ENCODE results near the gene BTG3.

The BTG3 gene

DNA sequence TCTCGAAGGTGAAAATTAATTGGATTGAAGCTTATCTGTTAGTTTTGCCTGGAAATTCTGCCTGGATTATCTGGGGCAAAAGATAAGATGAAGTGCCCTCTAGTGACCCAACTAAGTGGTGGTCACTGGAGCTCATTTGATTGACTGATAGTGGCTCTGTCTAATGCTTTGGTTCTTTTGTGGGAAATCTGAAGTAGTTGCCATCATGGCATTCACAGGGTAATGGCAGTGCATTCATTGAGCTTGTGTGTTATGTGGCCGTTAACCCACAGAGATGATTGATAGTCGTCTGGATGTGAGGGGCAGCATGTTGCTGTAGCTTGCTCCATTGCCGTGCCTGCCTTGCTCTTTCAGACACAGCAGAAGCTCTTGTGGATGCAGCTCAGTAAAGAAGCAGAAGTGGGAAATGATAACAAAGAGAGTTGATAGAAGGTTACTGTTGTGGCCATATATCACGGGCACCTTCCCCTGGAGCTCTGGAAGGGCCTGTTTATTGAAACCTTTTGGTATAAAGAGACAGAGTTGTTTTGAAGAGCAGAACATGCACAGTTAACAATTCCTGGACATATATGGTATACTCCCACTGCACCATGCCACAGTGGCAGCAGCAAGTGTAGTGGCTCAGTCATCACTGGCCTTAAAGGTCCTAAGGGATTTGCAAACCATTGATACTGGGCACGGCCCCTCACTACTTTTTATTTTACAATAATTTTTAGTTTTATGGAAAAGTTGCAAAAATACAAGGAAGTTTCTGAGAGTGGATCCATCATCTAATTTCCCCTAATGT lies 57.8 kb downstream of the BTG3 start:
- TF ChIP-seq, protein P1, sequence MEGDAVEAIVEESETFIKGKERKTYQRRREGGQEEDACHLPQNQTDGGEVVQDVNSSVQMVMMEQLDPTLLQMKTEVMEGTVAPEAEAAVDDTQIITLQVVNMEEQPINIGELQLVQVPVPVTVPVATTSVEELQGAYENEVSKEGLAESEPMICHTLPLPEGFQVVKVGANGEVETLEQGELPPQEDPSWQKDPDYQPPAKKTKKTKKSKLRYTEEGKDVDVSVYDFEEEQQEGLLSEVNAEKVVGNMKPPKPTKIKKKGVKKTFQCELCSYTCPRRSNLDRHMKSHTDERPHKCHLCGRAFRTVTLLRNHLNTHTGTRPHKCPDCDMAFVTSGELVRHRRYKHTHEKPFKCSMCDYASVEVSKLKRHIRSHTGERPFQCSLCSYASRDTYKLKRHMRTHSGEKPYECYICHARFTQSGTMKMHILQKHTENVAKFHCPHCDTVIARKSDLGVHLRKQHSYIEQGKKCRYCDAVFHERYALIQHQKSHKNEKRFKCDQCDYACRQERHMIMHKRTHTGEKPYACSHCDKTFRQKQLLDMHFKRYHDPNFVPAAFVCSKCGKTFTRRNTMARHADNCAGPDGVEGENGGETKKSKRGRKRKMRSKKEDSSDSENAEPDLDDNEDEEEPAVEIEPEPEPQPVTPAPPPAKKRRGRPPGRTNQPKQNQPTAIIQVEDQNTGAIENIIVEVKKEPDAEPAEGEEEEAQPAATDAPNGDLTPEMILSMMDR (IDR thresholded peaks at IDR 0.05; ENCODE audit: low read depth, low read length), result no peak; the same call in 1 of the 2 replicates
- H3K4me3 ChIP-seq (ENCODE audit: low read depth, low read length), result no peak overlapping the region

- TF ChIP-seq, protein P1 (IDR thresholded peaks at IDR 0.05; ENCODE audit: low read depth, low read length), result no peak
- H3K4me3 ChIP-seq (ENCODE audit: low read depth, low read length), result no peak overlapping the region
Observed at GRCh38 chr21:17554120-17554519, 58.6 kb downstream of the BTG3 start.

- H3K4me3 ChIP-seq (ENCODE audit: low read depth, low read length), result no peak overlapping the region
- TF ChIP-seq, protein P1 (IDR thresholded peaks at IDR 0.05; ENCODE audit: low read depth, low read length), result no peak
Observed at GRCh38 chr21:17552410-17552809, 60.3 kb downstream of the BTG3 start.

- H3K4me3 ChIP-seq (ENCODE audit: low read depth, low read length), result no peak overlapping the region
- TF ChIP-seq, protein P1 (IDR thresholded peaks at IDR 0.05; ENCODE audit: low read depth, low read length), result no peak
Observed at GRCh38 chr21:17550671-17551308, 61.9 kb downstream of the BTG3 start.

- H3K4me3 ChIP-seq (ENCODE audit: low read depth, low read length), result no peak overlapping the region
- TF ChIP-seq, protein P1 (IDR thresholded peaks at IDR 0.05; ENCODE audit: low read depth, low read length), result no peak
Observed at GRCh38 chr21:17548262-17548661, 64.4 kb downstream of the BTG3 start.

DNA sequence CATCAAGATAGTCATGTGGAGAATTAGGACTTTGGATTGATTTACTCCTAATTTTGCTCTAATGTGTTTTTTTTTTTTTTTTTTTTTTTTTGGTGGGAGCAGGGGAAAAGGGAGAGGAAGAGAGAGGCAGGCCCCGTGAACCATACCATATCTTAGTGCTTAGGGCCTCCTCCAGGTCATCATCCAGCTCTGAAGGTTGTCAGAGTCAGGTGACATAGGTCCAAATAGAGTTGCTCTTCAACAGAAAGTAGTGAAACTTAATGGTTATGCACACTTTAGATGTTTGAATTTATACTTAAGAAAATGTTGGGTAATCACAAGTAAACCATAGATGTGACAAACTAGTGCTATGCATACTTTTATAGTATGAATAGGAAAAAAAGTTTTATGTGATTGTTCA lies 67.7 kb downstream of the BTG3 start:
- TF ChIP-seq, protein P1 (IDR thresholded peaks at IDR 0.05; ENCODE audit: low read depth, low read length), result no peak
- H3K4me3 ChIP-seq (ENCODE audit: low read depth, low read length), result no peak overlapping the region

Data from WI38 (cell line).